Left colon (tissue), 2 donors: Measurements from ENCODE around the gene CCDC171. TPM values are rescaled to one million over a fixed set of nuclear protein-coding genes. Genes with fewer than 3 reads are reported as not detected.
"Not testable (repeated sequence)": the region's sequence is repeated elsewhere in the genome, so short reads cannot be mapped to it uniquely, and the experiment has no call there.

Experiments used
- ATAC-seq: fragments of 200-7000 bp; cut with Tn5 transposase; one replicate; pipeline ENCODE4 v1.9.1; 2020; ENCODE audit warnings: mild to moderate bottlenecking, moderate library complexity
- DNase-seq, 2 donors: peaks; one replicate each; pipeline ENCODE4 v3.0.0-alpha.2; 2020
- intact Hi-C, 2 donors: fragments of 100-400 bp; cut with DNase I in 1 of 2; cut with micrococcal nuclease in 1 of 2; formaldehyde crosslinking; loops; one replicate each; pipeline versions ENCODE4 v1.11.2 to v1.14.0; 2022; cut with DNase I, micrococcal nuclease
- total RNA-seq, 2 donors: library from RNA; stranded (reverse); fragmentation: NEBNext Ultra II Directional; extraction: Animal tissue kit (Norgen Biotek cat#: 25700); gene quantifications; one replicate each; pipeline ENCODE4 v1.2.1, GENCODE V29; 2021
- donor health status: DM: no; HTN: no; CAD: no.
- donor health status: DM: yes; HTN: yes; CAD: no.

CCDC171 gene
- total RNA-seq, 2 donors from 2014 or later, result 3.2 to 3.5 TPM

- no peak for DNase-seq
- intact Hi-C loops, result no loop called here
- ATAC-seq, result no peak
These were observed 87.3 kb downstream of the CCDC171 start for GRCh38 chr9:15640121-15640520.

DNA sequence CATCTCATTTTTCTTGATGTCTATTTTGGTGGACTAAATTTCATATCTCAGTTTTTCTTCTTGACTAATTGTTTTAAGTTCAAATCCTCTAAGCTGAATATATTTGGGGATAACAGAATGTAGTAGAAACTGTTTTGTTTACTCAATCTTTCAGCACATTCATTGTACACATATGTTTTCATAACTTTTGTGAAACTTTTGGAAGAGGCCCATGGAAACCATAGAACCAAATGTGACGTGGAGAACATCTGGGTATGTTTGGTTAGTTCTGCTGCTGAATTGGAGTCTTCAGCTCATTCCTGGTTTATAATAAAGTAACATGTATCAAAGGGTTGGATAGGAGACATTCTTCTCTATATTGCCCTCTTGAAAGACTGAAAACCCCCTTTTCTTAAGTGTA, 88.4 kb downstream of the CCDC171 start:
- DNase-seq, result no peak
- intact Hi-C loops, result no loop called here
- no peak for ATAC-seq

DNA sequence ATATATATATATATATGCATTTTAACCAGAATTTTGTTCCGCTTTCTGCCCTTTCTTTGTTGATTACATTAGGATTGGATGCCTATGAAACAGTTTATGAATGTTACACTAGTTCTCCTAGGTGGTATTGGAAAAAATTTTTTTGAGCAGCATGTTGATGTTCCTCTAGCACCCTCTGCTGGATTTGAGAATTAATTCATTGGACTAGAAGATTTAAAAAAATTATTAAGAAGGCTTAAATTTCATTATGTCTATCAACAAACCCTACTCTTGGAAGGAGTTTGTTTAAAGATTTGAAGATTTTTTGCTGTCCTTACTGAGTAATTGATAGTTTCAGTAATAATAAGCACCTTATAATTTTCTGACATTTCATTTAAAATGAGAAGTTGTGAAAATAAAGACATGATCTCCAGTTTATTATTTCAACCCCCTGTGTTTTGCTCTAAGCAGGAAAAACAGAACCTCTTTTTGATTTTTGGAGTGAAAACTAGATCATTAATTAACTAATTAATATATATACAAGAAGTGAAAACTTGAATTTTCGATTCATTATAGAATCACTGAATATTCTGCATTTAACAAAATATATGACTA, 89.6 kb downstream of the CCDC171 start:
- intact Hi-C loops, result no loop called here
- no peak for ATAC-seq
- DNase-seq, result no peak

DNA sequence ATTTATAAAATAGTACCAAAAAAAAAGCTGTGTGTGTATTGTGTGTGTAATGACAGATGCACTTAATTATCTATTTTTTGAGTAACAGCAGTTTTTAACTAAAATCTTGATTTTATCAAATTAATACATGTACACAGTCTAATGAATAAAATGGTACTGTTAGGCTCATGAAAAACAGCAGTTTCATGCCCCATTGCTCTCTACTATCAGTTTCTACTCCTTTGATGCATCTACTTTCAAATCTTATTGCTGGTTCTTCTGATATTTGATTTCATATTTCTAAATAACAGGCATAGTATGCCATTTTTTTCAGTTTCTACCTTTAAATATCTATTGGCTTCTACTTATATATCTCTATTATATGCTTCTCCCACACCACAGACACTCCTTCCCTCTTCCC, 117.4 kb downstream of the CCDC171 start:
- ATAC-seq (no peak), DNase-seq (no peak)
- intact Hi-C loops, result no loop called here

DNA sequence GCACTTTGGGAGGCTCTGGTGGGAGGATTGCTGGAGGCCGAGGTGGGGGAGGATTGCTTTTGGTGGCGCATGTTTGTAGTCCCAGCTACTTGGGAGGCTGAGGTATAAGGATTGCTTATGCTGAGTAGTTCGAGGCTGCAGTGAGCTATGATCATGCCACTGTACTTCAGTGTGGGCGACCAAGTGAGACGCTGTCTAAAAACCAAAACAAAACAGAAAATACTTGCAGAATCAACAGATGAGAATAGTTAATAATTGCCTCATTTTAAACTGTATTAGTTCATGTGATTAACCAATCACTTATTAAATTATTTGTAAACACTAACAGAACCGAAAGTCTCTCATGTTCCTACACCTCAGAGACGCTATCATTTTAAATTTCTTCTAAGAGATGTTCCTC, 118.1 kb downstream of the CCDC171 start:
- intact Hi-C loops, result no loop called here
- ATAC-seq, result no peak
- DNase-seq, result no peak

GRCh38 chr9:15693701-15694100, 140.9 kb downstream of the CCDC171 start:
- ATAC-seq, result no peak
- no peak for DNase-seq
- intact Hi-C loops, result no loop called here

DNA sequence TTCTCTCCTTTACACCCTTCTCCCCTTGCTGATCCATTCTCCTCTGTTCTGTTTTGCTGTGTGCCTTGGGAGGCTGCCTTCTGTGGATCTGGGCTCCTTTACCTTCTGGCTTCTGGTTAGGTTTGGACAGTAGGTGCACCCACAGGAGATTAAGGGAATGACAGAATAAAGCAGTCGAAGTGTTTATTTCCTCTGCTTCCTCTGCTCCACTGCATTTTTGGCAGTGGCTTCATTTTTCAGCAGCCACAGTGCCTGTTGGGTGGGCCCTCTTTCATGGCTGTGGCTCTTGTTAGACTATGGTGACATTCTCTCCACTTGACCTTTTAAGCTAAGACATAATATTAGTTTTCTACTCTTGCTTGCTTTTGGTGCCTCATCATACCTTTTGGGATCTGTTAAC, 144.1 kb downstream of the CCDC171 start:
- no peak for ATAC-seq
- intact Hi-C loops, result no loop called here
- no peak for DNase-seq

DNA sequence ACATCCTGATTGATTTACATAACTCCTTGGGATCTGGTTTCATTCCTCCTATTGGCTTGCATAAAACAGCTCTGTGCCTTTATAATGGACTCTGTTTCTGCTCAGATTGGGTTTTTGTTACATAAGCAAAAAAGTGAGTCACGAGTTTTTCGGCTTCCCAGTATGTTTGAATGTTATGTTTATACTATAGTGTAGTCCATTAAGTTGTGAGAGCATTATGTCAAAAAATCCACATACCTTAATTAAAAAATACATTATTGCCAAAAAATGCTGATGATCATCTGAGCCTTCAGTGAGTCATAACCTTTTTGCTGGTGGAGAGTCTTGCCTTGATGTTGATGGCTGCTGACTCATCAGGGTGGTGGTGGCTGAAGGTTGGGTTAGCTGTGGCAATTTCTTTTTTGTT, 144.6 kb downstream of the CCDC171 start:
- DNase-seq, result no peak
- intact Hi-C loops, result no loop called here
- no peak for ATAC-seq

- DNase-seq, intact Hi-C loops, ATAC-seq: not testable (repeated sequence)
These were observed 147.2 kb downstream of the CCDC171 start for GRCh38 chr9:15699876-15700559.

DNA sequence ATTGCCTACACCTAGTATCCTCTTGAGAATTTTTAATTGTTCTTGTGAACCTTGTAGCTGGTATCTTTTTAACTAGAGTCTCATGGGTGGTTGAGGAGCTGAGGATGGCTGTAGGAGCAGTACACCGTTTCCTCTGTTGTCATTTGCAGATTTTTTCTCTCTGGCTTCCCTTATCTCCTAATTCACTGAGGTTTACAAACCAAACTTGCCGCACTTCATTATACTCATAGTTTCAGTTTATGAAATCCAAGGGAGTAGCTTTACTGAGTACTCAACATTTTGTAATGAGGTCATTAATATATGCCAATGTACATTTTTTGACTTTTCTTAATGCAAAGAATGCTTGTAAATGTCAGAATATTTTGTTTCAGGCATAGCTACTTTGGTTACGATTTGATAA, 154.2 kb downstream of the CCDC171 start:
- intact Hi-C loops, result no loop called here
- DNase-seq, result no peak
- no peak for ATAC-seq

- no peak for DNase-seq
- intact Hi-C loops, result no loop called here
- no peak for ATAC-seq
These were observed 158.7 kb downstream of the CCDC171 start for GRCh38 chr9:15711531-15711930.

- ATAC-seq (no peak), DNase-seq (no peak)
- intact Hi-C loops, result no loop called here
These were observed 159.1 kb downstream of the CCDC171 start for GRCh38 chr9:15711931-15712330.

GRCh38 chr9:15714746-15715145, 161.9 kb downstream of the CCDC171 start:
- DNase-seq, result no peak
- intact Hi-C loops, result no loop called here
- no peak for ATAC-seq

DNA sequence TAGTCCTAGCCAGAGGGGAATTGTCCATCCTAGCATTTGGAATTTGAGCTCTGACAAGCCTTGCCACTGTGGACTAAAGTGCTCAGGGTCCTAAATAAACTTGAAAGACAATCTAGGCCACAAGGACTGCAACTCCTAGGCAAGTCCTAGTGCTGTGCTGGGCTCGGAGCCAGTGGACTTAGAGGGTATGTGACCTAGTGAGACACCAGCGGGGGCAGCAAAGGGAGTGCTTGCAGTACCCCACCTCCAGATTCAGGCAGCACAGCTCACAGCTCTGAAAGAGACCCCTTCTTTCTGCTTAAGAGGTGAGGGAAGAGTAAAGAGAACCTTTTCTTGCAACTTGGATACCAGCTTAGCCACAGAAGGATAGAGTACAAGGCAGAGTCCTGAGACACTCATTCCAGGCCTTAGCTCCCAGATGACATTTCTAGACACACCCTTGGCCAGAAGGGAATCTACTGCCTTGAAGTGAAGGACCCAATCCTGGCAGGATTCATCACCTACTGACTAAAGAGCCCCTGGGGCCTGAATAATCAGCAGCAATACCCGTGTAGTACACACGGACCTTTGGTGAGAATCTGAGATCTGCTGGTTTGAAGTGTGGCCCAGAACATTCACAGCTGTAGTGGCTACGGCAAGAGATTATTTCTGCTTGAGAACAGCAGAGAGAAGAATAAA, 164.6 kb downstream of the CCDC171 start:
- DNase-seq (no peak), ATAC-seq (no peak)
- intact Hi-C loops, result no loop called here

DNA sequence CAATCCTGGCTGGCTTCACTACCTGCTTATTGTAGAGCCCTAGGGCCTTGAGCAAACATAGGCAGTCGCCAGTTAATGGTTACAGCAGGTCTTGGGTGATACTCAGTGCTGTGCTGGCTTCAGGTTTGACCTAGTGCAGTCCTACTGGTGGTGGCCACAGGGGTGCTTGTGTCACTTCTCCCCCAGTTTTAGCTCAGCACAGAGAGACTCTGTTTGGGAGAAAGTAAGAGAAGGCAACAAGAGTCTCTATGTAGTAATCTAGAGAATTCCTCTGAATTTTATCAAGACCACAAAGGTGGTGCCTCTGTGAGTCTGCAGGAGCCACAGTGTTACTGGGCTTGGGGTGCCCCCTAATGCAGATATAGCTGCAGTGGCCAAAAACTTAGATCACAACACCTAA, 165.6 kb downstream of the CCDC171 start:
- no peak for ATAC-seq
- intact Hi-C loops, result no loop called here
- DNase-seq, result no peak

- intact Hi-C loops, result no loop called here
These were observed 168.0 kb downstream of the CCDC171 start for GRCh38 chr9:15720861-15721260.

DNA sequence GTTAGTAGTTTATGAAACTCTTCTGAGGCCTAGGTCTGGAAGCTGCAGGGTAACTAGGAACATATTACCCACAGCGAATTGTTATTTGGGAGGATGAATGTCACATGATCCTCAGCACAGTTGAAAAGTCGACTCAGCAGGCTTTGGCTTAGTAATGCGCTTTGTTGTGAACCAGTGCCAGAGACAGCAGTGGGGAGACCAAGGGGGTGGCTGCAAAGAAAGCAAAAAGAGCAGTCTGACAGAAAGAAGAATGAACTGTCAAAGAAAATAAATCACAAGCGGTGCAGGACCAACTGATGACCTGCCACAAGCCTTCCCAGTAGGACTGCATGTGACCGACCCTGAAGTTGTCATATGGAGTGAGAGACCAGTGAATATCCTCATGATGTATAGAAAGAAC, 170.0 kb downstream of the CCDC171 start:
- DNase-seq (no peak), ATAC-seq (no peak)
- intact Hi-C loops, result no loop called here

More at GRCh38 chr9:15720861-15721260, 168.0 kb downstream of the CCDC171 start:
- ATAC-seq (no peak), DNase-seq (no peak)

- ATAC-seq, result no peak
- DNase-seq, result no peak
- intact Hi-C loops, result no loop called here
These were observed 171.2 kb downstream of the CCDC171 start for GRCh38 chr9:15724016-15724415.

DNA sequence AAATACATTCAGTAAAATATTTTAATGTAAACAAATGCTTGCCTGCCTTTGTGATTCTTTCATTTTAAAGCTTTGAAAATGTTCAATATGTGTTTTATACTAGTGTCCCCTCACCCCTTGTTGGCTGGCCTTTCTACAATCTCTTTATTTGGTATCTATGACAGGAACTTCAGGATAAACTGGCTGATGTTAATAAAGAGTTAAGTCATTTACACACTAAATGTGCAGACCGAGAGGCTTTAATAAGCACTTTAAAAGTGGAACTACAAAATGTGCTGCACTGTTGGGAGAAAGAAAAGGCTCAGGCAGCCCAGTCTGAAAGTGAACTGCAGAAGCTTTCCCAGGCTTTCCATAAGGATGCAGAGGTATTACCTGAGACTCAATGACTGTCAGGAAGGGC, 171.8 kb downstream of the CCDC171 start:
- ATAC-seq, result no peak
- intact Hi-C loops, result no loop called here
- no peak for DNase-seq

- DNase-seq, result no peak
- intact Hi-C loops, result no loop called here
These were observed 173.1 kb downstream of the CCDC171 start for GRCh38 chr9:15725953-15726352.

More at GRCh38 chr9:15725953-15726352, 173.1 kb downstream of the CCDC171 start:
- ATAC-seq, result no peak
